Stimulated activated naive B cell treated with anti-CD40 and anti-IgM and Interleukin-4, amounts not matched to agents 10 μg/mL and 1 μg/mL and 100 μg/mL, for 72 hours (primary cell): ENCODE measurements around the gene TUBB.

ENCODE experiments used
- ATAC-seq, 2 donors: fragments of 150-1000 bp; cut with Tn5 transposase; replicated peaks; 2 replicates each; pipeline ENCODE4 v1.10.0; 2021; ENCODE audit warnings: moderate library complexity in 1 of 2
- DNase-seq: peaks from one replicate; pipeline ENCODE4 v3.0.0; 2021
- H3K27ac Mint-ChIP-seq: one replicate; pipeline ENCODE4 v1.8.0; 2022; ENCODE audit warnings: mild to moderate bottlenecking, mixed read lengths
- H3K27me3 Mint-ChIP-seq, 2 donors: one replicate each; pipeline ENCODE4 v1.8.0; 2022; ENCODE audit warnings: mixed read lengths in 2 of 2
- H3K36me3 Mint-ChIP-seq, 2 donors: one replicate each; pipeline ENCODE4 v1.8.0; 2022; ENCODE audit warnings: mixed read lengths in 2 of 2, mild to moderate bottlenecking in 1 of 2
- H3K4me1 Mint-ChIP-seq, 2 donors: one replicate each; pipeline ENCODE4 v1.8.0; 2022; ENCODE audit warnings: mixed read lengths in 2 of 2, mild to moderate bottlenecking in 1 of 2
- H3K4me3 Mint-ChIP-seq, 2 donors: one replicate each; pipeline ENCODE4 v1.8.0; 2022; ENCODE audit warnings: mild to moderate bottlenecking in 2 of 2, mixed read lengths in 2 of 2, moderate library complexity in 1 of 2
- H3K9me3 Mint-ChIP-seq, 2 donors: one replicate each; pipeline ENCODE4 v1.8.0; 2022; ENCODE audit warnings: mixed read lengths in 2 of 2, mild to moderate bottlenecking in 1 of 2

The TUBB gene

DNA sequence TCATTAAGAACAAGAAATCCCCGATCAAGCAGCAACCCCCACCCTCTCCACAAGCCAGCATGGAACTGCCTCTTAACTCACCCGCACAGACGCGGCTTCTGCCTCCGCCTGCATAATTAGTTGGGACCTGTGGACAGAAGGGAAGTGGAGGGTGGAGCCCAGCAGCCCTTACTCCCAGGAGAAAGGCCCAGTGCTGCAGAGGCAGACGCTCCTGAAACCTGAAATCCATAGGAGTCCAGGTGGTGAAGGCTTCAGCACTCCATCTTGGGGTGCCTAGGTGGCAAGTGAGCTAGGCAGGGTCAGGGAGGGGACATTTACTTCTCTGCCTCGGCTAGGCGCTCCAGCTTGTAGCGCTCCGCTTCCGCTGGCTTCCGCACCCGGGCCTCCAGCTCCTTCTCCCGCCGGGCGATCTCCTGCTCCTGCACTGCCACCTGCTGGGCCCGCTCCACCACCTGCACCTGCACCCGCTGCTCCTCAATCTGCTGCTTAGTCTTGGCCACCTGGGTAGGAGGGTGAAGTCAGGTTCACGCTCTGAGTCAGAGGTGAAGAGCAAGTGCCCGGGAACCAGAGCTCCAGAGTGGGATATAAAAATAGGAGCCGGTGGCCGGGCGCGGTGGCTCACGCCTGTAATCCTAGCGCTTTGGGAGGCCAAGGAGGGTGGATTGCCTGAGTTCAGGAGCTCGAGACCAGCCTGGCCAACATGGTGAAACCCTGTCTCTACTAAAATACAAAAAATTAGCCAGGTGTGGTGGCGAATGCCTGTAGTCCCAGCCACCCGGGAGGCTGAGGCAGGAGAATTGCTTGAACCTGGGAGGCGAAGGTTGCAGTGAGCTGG lies 10.7 kb downstream of the TUBB start:
- Mint-ChIP-seq H3K36me3 (peaks cover 25 to 39% of the 10 kb centered on the region in 2 donors), H3K4me3 (peak overlapping the region; percentile 35 to 65), H3K27me3 (no peaks in the 10 kb centered on the region), H3K9me3 (no peaks in the 10 kb centered on the region), H3K4me1 (peaks cover 26 to 40% of the 10 kb centered on the region in 2 donors), H3K27ac (peak overlapping the region; percentile 60)
- DNase-seq (peak; percentile 72), ATAC-seq (peak; percentile 81 to 84)

GRCh38 chr6:30732237-30732943 lies 12.2 kb downstream of the TUBB start:
- H3K9me3 Mint-ChIP-seq = peaks cover 1 to 8% of the 10 kb centered on the region in 2 donors
- H3K4me1 Mint-ChIP-seq = peaks cover 36 to 54% of the 10 kb centered on the region in 2 donors
- ATAC-seq = no peak
- DNase-seq = no peak
- H3K27ac Mint-ChIP-seq = peak overlapping the region; percentile 5
- no peaks in the 10 kb centered on the region for H3K27me3 Mint-ChIP-seq
- no peak overlapping the region for H3K4me3 Mint-ChIP-seq
- peaks cover 36 to 51% of the 10 kb centered on the region in 2 donors for H3K36me3 Mint-ChIP-seq

DNA sequence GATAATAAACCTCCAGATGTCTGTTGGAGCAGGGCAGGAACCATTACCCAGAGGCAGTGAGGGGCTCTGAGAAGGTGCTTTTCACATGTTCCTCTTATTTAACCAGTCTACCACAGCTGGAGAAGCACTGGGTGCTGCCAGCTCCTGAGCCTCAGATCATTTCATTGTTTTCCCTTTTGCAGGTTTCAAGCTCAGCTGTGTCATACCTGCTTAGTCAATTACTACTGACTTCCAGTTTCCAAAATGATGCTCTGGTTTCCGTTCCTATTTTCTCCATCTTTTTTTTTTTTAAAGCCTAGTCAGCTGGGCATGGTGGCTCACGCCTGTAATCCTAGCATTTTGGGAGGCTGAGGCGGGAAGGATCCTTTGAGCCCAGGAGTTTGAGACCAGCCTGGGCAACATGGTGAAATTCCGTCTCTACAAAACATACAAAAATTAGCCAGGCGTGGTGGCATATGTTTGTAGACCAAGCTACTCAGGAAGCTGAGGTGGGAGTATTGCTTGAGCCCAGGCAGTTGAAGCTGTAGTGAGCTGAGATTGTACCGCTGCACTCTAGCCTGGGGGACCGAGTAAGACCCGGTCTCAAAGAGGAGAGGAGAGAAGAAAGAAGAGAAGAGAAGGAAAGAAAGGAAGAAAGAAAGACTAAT lies 15.6 kb downstream of the TUBB start:
- Mint-ChIP-seq H3K36me3 (peaks cover 43 to 64% of the 10 kb centered on the region in 2 donors), H3K4me3 (peak overlapping the region; percentile 33 to 59), H3K27me3 (no peaks in the 10 kb centered on the region), H3K27ac (peak overlapping the region; percentile 85), H3K9me3 (peaks cover 1 to 8% of the 10 kb centered on the region in 2 donors), H3K4me1 (peaks cover 41 to 57% of the 10 kb centered on the region in 2 donors)
- peak; percentile 78 to 79 for ATAC-seq
- peak; percentile 47 for DNase-seq

DNA sequence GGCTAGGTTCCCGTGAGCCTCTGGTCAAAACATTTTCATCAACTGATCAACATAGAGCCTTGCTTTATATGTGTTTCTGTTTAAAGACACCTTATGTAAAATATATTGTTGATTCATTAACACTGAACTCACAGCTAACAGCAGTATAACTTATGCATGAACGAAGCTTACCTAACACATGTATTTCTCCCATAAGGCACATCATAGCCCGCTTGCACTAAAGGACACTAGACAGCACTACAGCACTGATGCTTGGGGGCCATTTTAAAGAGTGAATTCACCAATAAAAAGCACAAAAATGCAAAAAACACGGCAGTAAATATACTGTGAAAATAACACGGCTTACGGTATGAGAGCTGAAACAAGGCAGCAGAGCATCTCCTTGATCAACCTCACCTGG lies 18.4 kb downstream of the TUBB start:
- Mint-ChIP-seq H3K4me3 (no peak overlapping the region), H3K9me3 (peaks cover 1 to 8% of the 10 kb centered on the region in 2 donors), H3K36me3 (peaks cover 48 to 65% of the 10 kb centered on the region in 2 donors), H3K4me1 (peaks cover 48 to 65% of the 10 kb centered on the region in 2 donors), H3K27me3 (no peaks in the 10 kb centered on the region), H3K27ac (no peak overlapping the region)
- DNase-seq (no peak), ATAC-seq (no peak)

GRCh38 chr6:30740540-30740870 lies 20.4 kb downstream of the TUBB start:
- no peak overlapping the region for H3K4me3 Mint-ChIP-seq
- H3K27ac Mint-ChIP-seq = no peak overlapping the region
- no peaks in the 10 kb centered on the region for H3K27me3 Mint-ChIP-seq
- no peak for ATAC-seq
- H3K36me3 Mint-ChIP-seq = peaks cover 40 to 61% of the 10 kb centered on the region in 2 donors
- DNase-seq = no peak
- peaks cover 48 to 71% of the 10 kb centered on the region in 2 donors for H3K4me1 Mint-ChIP-seq
- peaks cover 1 to 8% of the 10 kb centered on the region in 2 donors for H3K9me3 Mint-ChIP-seq

DNA sequence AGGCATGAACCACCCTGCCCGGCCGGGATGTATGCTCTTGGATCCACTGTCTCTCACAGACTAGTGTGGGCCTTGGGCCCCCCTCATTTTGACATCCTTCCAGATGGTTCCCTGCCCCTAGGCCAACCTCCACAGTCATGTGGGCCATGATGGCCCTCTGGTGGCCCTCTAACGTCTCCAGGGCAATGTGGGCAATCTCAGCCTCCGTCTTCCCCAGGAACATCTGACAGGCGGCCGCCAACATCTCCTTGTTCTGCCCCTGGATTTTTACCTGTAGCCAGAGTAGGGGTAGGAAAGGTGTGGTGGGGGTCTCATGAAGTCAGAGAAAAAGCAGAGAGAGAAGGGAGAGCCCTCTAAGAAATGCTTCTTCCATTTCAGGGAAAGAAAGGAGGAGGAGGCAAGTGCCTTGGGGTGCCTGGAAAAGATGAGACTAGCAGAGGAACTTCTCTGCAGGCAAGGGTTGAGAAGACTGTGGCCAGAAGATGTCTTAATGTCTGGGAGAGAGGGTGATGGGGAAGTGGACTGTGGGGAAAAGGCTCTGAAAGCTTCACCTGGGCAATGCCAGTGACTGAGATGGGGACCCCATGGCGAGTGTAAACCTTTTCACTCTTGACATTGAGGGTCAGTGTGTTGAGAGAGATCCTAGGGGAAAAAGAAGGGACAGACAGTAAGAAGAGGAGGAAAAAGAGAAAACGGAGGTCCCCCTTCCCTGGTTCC lies 21.1 kb downstream of the TUBB start:
- ATAC-seq = no peak
- peak overlapping the region; percentile 84 to 92 for H3K4me3 Mint-ChIP-seq
- DNase-seq = no peak
- H3K36me3 Mint-ChIP-seq = peaks cover 33 to 54% of the 10 kb centered on the region in 2 donors
- peaks cover 42 to 63% of the 10 kb centered on the region in 2 donors for H3K4me1 Mint-ChIP-seq
- H3K27me3 Mint-ChIP-seq = no peaks in the 10 kb centered on the region
- peaks cover 0 to 5% of the 10 kb centered on the region in 2 donors for H3K9me3 Mint-ChIP-seq
- peak overlapping the region; percentile 85 for H3K27ac Mint-ChIP-seq

DNA sequence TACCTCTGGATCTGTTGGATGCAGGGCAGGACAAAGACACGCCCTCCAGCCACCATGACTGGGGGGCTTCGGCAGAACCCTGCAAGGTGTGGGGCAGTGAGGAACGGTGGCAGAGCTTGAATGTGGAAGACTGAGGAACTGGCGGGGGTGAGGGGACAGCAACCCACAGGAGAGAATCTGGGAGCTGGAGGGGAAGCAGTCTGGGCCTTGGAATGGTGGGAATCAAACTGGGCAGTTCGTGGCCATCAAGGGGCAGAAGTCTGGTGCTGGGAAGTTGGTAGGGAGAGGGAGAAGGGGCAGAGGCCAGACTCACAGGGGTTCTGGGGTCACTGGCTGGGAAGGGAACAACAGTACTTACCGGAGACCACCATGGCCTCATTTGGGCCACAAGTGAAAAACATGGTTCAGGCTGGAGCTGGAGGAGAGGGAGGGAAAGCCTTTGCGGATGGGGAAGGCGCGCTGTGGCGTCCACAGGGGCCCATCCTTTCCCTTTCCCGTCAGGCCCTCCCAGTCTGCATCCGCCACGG lies 21.7 kb downstream of the TUBB start:
- Mint-ChIP-seq H3K27ac (peak overlapping the region; percentile 85), H3K36me3 (peaks cover 29 to 50% of the 10 kb centered on the region in 2 donors), H3K4me3 (peak overlapping the region; percentile 84 to 92), H3K4me1 (peaks cover 40 to 58% of the 10 kb centered on the region in 2 donors), H3K27me3 (no peaks in the 10 kb centered on the region), H3K9me3 (peaks cover 0 to 2% of the 10 kb centered on the region in 2 donors)
- ATAC-seq (no peak), DNase-seq (no peak)

DNA sequence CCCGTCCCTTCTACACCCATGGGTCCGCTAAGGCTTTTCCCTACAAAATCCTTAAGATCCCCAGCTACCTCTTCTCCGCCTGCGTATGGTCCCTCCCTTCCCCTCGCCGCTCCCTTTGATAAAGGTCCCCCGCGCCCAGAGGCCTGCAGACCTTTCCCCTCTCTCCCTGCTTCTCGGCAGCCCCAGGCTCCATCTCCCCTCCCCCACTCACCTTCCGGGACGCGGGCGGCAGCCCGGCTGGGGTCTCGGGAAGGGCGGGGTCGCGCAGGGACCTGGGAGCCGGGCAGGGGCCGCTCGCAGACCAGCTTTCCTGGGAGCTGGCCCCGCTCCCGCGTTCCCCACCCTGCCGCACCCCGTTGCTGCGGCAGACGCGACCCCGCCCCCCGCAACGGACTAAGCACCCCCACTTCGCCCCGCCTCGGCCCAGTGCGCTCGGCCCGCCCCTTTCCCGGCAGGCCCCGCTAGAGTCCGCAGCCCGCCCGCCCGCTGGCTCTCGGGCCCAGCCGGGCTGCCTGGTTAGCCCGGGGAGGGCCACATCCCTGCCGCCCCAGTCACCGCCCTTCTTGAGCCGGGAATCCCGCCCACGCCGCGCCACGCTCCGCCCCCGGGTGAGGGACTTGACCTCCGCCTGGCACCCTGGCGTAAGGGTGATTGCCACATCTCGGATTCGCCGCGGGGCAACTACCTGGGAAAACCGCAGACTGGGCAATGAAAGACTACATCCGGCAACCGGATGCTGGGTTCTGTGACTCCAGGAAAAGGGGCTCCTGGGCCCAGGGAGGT lies 22.4 kb downstream of the TUBB start, which contains the start of gene FLOT1:
FLOT1 (minus strand) TSS at position 372 of the 783 bp plus-strand sequence. CDS start 498 bp downstream, outside the sequence.
- H3K27ac Mint-ChIP-seq = peak within 1 kb of the TSS; percentile 85
- peaks cover 26 to 44% of the 10 kb centered on the region in 2 donors for H3K36me3 Mint-ChIP-seq
- H3K9me3 Mint-ChIP-seq = no peaks in the 10 kb centered on the region
- H3K4me1 Mint-ChIP-seq = peaks cover 33 to 52% of the 10 kb centered on the region in 2 donors
- H3K27me3 Mint-ChIP-seq = no peaks in the 10 kb centered on the region
- H3K4me3 Mint-ChIP-seq = peak within 1 kb of the TSS; percentile 84 to 92
- ATAC-seq = peak; percentile 77 to 79
- peak; percentile 89 for DNase-seq

GRCh38 chr6:30743099-30744053 lies 23.2 kb downstream of the TUBB start:
- DNase-seq (no peak), ATAC-seq (peak; percentile 36 to 38)
- Mint-ChIP-seq H3K9me3 (no peaks in the 10 kb centered on the region), H3K36me3 (peaks cover 26 to 39% of the 10 kb centered on the region in 2 donors), H3K4me1 (peaks cover 30 to 43% of the 10 kb centered on the region in 2 donors), H3K27me3 (no peaks in the 10 kb centered on the region), H3K4me3 (peak overlapping the region; percentile 84 to 92), H3K27ac (peak overlapping the region; percentile 94)

GRCh38 chr6:30744054-30744805 lies 24.1 kb downstream of the TUBB start, which contains the start of gene IER3:
TSS of gene IER3 (minus strand) at chr6:30744547. CDS start at chr6:30744518, 29 bp downstream.
- DNase-seq (peak; percentile 75), ATAC-seq (peak; percentile 58 to 60)
- H3K36me3 Mint-ChIP-seq = peaks cover 22 to 31% of the 10 kb centered on the region in 2 donors
- peak within 1 kb of the TSS; percentile 84 to 92 for H3K4me3 Mint-ChIP-seq
- H3K9me3 Mint-ChIP-seq = no peaks in the 10 kb centered on the region
- H3K4me1 Mint-ChIP-seq = peaks cover 28 to 39% of the 10 kb centered on the region in 2 donors
- H3K27me3 Mint-ChIP-seq = peaks cover 0 to 2% of the 10 kb centered on the region in 2 donors
- peak within 1 kb of the TSS; percentile 94 for H3K27ac Mint-ChIP-seq

DNA sequence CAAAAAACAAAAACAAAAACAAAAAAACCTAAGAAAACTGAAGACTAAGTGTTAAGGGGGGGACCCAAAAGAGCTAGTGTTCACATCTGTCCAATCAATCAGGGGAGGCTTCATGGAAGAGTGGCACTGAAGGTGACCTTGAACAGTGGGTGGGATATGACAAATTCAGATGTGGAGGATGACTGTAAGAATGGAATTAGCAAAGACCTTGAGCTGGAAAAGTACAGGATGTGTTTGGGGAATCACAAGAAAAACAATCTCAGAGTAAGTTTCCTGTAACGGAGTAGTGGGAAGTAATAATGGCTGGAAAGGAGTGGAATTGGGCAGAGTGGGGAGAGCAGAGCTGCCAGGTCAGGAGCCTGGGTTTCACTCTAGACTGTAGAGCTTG lies 27.1 kb downstream of the TUBB start:
- ATAC-seq (no peak), DNase-seq (no peak)
- Mint-ChIP-seq H3K9me3 (no peaks in the 10 kb centered on the region), H3K27ac (no peak overlapping the region), H3K36me3 (peaks cover 0 to 5% of the 10 kb centered on the region in 2 donors), H3K4me1 (peaks cover 15 to 25% of the 10 kb centered on the region in 2 donors), H3K4me3 (no peak overlapping the region), H3K27me3 (peaks cover 0 to 4% of the 10 kb centered on the region in 2 donors)
